HG03354 (cell line): ENCODE results near the gene LASP1.
"Not testable (repeated sequence)": the region's sequence is repeated elsewhere in the genome, so short reads cannot be mapped to it uniquely, and the experiment has no call there.

ENCODE experiments used
- ATAC-seq: cut with Tn5 transposase; IDR thresholded peaks from one replicate; pipeline ENCODE4 v1.9.1; 2021; ENCODE audit warnings: mild to moderate bottlenecking; ENCODE audit not compliant: unreplicated experiment, poor library complexity, severe bottlenecking

LASP1 gene

DNA sequence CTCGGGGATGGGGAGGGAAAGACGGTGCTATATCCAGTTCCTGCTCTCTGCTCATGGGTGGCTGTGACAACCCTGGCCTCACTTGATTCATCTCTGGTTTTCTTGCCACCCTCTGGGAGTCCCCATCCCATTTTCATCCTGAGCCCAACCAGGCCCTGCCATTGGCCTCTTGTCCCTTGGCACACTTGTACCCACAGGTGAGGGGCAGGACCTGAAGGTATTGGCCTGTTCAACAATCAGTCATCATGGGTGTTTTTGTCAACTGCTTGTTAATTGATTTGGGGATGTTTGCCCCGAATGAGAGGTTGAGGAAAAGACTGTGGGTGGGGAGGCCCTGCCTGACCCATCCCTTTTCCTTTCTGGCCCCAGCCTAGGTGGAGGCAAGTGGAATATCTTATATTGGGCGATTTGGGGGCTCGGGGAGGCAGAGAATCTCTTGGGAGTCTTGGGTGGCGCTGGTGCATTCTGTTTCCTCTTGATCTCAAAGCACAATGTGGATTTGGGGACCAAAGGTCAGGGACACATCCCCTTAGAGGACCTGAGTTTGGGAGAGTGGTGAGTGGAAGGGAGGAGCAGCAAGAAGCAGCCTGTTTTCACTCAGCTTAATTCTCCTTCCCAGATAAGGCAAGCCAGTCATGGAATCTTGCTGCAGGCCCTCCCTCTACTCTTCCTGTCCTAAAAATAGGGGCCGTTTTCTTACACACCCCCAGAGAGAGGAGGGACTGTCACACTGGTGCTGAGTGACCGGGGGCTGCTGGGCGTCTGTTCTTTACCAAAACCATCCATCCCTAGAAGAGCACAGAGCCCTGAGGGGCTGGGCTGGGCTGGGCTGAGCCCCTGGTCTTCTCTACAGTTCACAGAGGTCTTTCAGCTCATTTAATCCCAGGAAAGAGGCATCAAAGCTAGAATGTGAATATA is 50.8 kb downstream of the LASP1 start:
- ATAC-seq: no peak

DNA sequence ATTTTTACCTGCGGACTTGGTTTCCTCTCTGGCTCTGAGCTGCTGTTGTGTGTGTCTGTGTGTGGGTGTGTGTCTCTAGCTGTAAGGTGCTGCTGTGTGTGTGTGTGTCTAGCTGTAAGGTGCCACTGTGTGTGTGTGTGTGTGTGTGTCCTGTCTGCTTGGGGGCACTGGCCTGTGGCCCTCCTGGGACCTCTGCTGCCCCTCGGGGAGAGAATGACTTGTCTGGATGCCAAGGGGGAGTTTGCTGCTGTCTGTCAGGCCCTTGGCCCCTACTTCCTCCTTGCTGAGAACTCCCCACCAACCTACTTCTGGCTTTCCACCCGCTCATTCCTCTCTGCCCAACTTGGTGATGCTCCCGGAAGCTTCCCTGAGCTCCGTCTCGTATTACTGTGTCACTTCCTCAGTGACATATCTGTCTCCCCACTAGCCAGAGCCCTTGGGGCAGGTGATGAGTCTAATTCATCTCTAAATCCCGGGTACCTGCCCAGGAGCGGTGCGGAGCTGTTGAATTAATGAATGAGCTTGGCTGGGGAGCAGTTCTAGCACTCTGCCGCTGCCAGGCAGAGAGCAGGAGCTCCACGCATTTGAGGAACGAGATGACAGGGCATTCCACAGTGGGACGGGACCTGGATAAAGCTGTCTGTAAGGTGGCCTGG is 52.0 kb downstream of the LASP1 start:
- no peak for ATAC-seq

DNA sequence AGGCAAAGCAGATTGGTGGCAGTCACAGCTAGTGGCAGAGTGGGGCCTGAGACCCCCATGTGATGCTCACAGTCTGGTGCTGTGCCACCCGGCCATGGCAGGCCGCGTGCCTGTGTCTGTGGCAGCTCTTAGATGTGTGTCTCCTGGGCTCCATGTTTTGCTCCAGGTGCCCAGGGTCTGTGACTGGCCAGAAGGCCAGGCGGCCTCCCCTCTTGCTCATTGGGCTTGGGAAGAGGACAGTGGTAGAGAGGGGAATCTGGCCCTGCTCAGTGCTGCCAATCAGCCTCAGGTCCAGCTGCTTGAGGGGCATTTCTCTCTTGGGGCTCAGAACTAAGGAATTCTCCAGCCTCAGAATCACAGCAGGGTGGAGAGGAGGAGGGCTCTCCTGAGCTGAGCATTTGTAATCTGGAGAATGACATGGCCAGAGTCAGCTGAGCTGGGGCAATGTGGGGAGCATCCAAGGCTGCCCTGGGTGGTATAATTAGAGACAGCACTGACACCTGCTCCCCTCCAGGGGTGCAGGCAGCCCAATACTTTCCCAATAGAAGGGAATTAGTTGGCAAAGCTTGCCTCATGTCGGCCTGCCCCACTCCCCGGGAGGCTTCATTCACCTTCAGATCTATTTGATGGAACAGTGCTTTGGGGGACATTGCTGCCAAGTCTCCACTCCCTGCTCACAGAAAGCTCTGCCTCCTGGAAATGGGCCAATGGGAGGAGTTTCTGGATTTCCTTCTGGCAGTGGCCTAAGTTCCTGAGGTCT is 52.9 kb downstream of the LASP1 start:
- no peak for ATAC-seq

DNA sequence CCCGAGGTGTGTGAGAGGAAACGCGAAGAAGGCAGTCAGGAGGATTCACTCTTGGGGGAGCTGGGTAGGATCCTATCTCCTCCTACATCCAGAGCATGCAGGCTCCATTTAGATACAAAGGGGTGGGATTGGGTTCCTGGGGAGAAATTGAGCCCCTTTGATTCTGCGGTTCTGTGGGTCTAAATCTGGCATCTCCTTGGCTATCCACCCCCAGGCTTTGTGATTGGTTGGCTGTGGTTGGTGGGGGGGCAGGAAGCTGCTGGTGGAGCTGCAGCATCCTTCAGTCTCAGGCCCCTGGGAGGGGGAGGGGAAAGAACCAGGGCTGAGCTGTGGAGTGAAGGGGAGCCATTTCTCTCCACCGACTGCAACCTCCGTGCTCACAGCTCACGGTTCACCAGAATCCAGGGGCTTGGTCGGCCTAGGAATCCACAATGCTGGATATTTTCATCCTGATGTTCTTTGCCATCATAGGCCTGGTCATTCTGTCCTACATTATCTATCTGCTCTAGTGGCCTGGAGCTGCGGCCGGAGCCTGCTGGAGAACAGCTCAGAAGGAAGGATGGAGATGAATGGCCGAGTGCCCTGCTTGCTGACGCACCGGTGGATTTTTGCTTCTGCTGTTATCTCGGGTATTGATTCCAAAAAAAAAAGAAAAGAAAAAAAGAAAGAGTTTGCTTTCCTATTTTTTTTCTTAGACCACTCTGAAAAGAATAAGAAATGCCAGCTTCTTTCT is 55.6 kb downstream of the LASP1 start, which contains the start of gene LASP1NB:
LASP1NB (plus strand) TSS at position 352 of the 733 bp plus-strand sequence.
- ATAC-seq: no peak

DNA sequence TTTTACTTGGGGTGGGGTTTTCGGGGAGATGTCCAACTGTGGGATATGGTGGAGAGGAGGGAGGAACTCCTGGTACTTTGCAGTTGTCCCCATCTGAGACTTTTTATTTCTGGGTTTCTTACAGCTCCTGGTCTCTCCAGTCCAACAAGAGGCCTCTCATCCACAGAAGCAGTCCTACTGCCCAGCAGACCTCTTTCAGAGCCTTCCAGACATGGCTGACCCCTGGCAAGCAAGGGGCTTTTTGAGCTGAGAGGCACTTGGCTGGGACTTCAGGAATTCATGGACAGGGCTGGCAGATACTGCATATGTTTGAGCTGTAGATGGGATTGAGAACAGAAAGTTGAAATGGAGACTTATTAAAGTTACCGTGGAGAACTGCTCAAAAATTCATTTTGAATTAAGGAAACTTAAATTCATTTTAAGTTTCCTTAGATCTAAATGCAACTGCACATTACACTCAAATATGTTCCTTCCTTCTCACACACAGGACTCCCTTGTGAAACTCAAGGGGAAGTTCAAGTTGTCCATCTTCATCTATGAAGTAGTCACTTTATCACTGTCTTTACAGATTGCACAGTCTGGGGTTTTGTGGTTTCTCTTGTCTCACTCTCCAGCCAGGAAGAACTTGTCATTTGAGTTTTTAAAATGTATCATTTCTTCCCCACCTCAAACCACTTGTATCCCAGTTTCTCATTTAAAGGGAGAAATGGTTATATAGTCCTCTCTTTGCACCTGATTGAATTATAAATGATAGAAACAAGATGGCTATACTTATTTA is 56.6 kb downstream of the LASP1 start:
- ATAC-seq: no peak

DNA sequence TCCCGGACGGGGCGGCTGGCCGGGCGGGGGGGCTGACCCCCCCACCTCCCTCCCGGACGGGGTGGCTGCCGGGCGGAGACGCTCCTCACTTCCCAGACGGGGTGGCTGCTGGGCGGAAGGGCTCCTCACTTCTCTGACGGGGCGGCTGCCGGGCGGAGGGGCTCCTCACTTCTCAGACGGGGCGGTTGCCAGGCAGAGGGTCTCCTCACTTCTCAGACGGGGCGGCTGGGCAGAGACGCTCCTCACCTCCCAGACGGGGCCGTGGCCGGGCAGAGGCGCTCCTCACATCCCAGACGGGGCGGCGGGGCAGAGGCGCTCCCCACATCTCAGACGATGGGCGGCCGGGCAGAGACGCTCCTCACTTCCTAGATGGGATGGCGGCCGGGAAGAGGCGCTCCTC is 60.9 kb downstream of the LASP1 start:
- ATAC-seq: not testable (repeated sequence)

DNA sequence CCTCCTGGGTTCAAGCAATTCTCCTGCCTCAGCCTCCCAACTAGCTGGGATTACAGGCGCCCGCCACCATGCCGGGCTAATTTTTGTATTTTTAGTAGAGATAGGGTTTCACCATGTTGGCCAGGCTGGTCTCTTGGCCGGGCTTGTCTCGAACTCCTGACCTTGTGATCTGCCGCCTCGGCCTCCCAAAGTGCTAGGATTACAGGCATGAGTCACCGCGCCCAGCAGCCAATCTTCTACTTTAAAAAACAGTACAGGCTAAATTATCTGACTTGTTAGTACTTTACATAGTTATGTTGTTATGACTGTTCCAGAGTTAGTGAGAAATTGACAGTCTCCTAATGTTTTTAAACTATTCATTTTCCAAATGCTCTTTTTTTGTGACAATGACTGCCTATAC is 64.1 kb downstream of the LASP1 start:
- not testable (repeated sequence) for ATAC-seq

DNA sequence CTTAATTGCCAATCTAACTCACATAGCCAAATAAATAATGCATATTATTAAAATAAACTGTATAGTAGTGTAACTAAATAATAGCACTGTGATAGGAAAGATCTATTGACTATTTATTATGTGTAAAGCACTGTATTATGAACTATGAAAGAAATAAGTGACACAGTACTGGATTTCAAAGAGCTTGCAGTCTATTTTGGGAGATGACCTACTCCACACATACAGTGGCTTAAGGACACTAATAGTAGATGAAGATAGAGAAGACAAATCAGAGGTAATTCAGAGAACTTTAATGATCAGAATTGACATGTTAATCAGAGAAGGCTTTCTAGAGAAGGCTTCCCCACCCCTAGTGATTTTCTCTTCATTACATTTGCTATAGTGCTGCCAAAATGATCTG is 70.1 kb downstream of the LASP1 start:
- ATAC-seq: no peak

DNA sequence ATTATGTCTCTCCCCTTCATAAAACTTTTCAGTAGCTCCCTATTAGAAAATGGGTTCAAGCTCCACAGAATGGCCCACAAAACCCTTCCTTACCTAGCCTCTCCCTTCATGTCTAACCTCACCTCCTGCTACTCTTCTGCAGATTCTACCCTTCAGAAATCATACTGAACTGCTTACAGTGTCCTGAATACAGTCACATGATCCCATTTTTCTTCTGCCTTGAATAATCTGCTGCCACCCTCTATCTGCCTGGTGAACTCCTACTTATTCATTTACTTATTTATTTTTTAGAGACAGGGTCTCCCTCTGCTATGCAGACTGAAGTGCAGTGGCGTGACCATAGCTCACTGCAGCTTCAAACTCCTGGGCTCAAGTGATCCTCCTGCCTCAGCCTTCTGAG is 70.5 kb downstream of the LASP1 start:
- no peak for ATAC-seq

DNA sequence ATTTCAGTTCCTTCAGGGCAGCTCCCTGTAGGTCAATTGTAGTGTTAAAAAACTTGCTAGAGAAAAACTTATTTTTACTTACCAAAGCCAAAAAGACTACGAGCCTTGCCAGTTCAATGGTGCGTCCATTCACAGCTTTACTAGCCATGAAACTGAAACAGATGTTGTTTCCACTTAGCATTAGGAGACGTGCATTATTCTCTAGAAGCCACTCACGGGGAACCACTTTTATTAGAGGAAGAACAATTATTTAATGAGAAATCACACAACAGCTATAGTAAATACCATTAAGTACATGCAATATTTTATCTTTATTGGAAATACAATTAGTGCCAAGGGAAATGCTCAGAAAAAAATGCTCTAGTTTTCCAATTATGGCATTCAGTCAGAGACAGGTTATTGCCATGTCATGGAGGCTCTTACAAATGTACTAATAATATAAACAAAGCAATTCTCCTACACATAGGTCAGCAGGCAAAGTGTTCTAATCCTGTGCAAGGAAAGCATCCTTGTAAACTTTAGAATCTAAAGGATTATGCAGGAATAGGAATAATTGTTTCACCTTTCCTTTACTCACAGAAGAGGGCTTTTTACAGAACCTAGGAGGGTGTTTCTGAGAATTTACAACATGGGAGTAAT is 73.0 kb downstream of the LASP1 start:
- ATAC-seq: no peak

DNA sequence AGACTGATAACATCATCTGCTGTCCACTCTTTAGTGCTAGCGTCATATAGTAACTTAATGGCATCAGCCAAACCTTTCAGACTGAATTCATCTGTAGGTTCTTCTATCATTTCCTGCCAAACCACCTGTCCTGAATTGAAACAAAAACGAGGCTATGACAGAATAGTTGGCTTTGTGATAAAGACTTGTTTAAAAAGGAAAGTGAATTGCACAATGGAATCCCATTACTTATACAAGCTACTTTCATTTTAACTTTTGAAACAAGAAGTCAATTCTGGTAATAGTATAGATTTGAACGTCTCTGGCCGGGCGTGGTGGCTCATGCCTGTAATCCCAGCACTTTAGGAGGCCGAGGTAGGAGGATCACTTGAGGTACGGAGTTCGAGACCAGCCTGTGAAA is 73.7 kb downstream of the LASP1 start:
- ATAC-seq: no peak

DNA sequence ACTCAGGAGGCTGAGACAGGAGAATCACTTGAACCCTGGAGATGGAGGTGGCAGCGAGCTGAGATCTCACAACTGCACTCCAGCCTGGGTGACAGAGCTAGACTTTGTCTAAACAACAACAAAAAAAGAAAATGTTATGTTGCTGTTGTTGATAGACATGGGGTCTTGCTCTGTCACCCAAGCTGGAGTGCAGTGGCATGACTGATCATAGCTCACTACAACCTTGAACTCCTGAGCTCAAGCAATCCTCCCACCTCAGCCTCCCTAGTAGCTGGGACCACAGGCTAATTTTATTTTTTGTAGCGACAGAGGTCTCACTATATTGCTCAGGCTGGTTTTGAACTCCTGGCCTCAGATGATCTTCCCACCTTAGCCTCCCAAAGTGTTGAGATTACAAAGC is 77.3 kb downstream of the LASP1 start:
- no peak for ATAC-seq

DNA sequence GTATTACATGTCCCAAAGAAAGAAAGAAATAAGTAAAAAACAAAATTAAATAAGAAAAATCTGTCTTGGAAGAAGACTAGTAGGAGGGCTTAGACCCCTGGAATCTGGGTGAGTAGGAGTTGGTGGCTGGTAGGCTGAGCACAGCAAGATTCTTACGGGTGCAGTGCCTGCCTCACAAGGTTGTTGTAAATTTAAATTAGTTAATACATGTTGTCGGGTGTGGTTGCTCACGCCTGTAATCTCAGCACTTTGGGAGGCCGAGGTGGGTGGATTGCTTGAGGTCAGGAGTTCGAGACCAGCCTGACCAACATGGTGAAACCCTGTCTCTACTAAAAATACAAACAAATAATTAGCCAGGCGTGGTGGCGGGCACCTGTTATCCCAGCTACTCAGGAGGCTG is 83.9 kb downstream of the LASP1 start:
- ATAC-seq: not testable (repeated sequence)

DNA sequence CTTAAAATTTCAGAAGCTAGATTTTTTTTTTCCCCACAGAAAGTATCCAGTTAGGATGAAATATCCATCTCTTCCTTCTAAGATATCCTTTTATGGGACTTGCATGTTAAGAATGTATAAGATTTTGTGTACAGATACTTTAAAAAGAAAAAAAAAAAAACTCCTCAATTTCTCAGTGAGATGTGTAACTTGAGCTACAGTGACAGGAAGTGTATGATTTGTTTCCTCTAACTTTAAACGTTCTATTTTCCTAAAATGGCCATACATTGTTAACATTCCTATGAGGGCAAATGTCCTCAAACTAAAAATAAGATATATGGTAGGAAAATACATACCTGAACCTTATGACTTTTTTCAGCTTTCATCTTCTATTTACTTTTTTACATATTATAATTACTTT is 88.5 kb downstream of the LASP1 start:
- no peak for ATAC-seq

DNA sequence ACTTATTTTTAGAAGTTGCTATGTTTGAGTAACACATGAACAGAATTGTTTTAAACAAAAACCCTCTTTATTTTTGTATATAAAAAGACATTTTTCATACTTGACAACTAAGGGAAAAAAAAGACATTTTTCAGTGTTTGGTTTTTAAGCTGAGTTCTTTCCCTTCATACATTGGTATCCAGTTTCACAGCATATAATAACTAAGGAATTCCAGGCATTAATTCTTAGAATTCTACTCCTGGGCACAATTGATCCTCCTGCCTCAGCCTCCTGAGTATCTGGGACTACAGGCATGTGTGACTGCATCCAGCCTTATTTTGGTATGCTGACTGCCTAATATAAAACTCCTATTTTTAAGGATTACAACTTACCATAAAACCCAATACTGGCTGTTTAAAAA is 88.9 kb downstream of the LASP1 start:
- ATAC-seq: no peak

DNA sequence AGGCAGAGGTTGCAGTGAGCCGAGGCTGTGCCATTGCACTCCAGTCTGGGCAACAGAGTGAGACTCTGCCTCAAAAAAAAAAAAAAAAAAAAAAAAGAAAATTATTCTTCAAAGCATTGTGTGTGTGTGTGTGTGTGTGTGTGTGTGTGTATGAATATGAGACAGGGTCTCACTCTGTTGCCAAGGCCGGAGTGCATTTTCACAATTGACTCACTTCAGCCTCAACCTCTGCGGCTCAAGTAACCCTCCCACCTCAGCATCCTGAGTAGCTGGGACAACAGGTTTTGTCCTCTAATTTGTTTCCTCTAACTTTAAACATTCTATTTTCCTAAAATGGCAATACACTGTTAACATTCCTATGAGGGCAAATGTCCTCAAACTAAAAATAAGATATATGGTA is 89.7 kb downstream of the LASP1 start:
- no peak for ATAC-seq

DNA sequence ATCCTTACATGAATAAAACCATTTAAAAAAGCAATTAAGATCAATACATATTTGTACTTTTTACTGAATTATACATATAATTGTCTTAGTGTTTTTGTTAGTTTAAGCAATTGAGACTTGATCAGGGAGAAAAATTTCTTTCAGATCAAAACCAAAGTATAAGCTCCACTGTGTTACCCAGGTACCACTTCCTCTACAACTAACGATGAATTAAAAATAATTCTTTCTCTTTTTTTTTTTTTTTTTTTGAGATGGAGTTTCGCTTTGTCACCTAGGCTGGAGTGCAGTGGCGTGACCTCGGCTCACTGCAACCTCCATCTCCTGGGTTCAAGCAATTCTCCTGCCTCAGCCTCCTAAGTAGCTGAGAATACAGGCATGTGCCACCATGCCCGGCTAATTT is 90.5 kb downstream of the LASP1 start:
- ATAC-seq: no peak

DNA sequence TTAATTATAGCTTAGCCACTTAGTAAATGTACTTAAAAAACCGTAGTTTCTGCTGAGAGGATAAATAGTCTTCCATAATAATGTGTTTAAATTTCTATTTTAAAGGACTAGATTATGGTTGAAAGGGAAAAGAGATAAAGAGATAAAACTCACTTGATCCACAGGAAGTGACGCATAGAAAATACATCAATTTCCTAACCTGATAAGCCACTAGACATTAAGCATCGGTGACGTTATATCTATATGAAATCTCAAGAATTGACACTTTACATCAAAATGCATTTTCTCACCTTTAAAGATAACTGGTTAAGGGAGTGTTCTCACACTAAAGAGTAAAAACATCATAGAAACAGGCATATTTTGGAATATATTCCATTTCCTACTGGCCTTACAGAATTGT is 91.6 kb downstream of the LASP1 start:
- no peak for ATAC-seq

DNA sequence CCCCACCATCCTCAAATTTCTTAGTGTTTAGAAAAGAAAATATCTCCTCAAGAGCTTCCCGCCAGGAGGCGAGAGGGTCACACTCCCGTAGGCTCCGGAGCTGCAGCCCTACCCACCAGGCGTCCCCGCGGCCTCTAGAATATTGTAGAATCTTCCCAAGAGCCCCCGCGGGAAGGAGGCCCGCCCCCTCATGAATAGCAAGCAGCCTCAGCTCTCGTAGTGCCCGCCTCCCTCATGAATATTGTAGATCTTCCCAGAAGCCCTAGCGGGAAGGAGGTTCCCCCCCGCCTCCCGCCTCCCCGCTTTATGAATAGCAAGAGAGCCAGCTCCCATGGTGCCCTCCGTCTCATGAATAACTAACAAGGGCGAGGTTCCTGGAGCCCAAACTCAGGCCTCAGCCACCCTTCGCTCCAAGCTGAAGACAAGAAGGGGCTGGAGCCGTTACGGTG is 97.5 kb downstream of the LASP1 start, which contains the start of gene FBXO47:
FBXO47 (minus strand) TSS at position 114 of the 449 bp plus-strand sequence. CDS start 4,378 bp downstream, outside the sequence.
- ATAC-seq: no peak
